DMS153 treated with DMSO at 0.1 percent for 48 hours (cell line): ENCODE results near the gene EHD4.

Experiments
- DNase-seq: peaks from one replicate; lab custom pipeline; 2025; ENCODE audit not compliant: unreplicated experiment; lab: John Stamatoyannopoulos, UW

EHD4 gene

DNA sequence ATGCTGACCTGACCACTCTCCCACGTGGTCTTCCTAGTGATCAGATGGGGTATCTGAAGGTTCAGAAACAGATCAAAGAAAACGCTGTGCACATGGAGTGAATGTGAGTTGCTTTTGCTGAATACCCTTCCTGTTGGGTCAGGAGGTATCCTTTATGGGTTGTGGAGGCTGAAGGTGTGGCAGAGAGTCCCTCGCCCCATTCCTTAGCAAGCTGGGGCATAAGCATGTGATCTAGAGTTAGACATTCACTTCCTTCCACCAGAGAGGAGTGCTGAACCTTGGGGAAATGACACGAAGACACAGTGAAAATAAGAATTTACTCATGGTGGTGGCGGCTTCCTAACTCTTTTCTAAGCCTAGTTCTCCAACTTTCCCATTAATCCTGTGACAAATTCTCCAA, 50.7 kb downstream of the EHD4 start:
- no peak for DNase-seq

DNA sequence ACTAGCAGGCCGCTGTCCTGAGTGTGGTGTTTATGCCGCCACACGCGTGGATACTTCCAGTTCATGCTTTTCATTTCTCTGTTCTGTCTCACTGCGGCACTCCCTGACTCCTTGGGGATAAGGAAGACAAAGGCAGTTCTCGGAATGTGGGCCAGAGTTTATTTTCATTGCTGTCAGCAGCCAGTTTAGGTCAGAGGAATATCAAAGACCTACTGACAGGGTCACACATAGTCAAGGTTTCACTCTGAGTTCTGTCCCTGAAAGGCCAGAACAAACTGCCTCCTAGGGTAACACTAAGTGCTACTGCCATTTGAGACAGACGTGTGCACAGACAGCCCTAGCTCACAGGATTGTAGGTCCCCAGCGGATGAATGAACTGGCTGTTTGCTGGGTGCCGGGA, 51.2 kb downstream of the EHD4 start:
- DNase-seq: no peak

DNA sequence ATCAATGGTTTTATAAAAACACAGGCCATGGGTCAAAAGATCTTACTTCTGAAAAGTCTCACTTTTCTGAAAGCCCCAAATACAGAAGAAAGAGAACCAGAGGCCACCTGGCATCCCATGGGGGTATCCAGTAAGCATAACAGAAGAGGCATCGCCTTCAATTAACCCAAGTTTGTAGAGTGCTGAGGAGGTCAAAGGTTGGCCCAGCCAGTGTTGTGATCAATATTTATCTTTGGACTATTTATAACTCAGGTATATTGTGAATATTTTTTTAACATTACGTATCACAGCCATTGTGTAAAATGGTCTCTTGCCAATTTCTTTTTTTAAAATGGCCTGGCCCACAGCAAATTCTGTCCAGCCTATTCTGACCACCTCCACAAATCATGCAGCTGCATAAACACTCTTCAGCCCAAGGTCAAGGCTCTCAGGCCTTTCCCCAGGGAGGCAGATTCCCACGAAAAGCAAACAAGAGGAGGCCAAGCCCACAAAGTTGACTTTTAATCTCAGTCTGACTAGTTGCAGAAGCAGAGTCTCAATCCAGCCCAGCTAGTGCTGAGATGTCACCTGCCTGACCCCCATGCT, 52.3 kb downstream of the EHD4 start:
- DNase-seq: no peak

DNA sequence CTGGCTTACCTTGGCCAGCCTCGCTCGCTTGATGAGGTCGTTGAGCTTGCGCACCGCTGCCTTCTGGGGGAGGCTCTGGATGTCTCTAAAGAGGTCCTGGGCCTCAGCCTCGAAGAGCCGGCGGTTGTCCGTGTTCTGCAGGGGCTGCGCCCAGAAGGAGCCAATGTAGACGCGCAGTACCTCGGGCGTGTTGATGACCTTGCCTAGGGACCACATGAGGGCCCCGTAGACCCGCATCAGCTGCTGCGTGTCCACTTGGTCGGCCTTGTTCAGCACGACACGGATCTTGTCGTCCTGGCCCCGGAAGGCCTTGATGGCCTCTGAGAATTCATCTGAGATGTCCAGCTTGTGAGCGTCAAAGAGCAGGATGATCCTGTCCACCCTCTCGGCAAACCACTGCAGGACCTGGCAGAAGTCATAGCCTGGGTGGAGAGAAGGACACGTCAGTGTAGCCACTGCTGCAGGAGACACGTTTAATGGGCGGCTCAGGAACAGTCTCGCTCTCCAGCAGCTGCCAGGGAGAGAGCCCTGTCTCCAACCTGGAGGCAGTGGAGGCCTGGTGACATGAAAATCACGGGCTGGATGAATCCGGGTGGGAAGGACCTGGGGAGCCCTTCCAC, 53.0 kb downstream of the EHD4 start:
- DNase-seq: no peak

DNA sequence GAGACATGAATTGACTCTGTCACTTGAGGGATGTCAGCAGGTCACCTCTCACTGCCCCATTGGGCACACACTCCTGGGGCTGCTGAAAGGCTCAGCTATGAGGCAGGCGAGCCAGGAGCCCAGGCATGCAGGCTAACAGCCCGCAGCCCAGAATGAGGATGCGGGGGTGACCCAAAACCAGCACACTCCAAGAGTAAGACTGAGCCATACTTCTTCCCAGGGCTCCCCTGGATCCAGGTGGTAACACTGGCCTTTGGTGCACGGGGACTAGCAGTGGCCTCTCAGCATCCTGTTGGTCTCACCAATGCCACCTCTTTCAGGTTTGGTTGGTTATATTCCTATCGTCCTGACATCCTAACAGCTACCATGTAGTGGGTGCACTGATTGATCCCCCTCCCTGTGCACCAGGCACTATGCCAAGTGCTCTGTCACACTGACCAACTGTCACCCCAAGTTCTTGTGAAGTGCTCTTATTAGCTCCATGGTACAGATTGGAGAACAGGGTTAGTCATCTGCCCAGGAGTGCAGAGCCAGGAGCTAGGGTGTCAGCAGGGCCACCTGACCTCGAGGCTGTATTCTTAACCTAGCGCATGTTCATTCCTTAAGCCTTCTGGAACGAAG, 53.7 kb downstream of the EHD4 start:
- DNase-seq: no peak

DNA sequence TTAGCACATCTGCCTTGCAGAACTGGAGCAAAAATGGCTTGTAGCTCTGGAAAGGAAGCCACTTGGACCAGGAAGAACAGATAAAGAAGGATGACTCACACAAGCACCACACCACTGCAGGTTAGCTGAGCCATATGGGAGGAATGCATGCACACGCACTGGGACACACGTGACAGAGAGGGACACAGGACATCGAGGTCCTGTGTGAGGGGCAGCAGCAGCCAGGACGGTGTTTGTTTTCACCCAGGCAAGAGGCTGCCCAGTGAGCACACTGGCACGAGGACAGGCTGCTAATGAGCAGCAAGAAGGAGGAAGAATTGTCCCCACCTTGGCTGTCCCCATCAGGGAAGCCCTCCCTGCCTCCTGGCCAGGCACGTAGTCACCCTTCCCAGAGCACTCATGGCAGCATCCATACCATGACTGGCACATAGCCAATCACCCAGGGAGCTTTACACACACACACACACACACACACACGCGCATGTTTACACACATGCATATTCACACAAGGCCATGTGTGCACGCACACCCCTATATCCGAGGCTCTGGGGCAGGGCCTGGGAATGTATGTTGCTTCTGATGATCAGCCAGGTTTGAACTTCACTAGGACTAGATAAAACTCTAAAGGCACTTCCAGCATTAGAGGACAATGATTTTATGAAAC, 54.5 kb downstream of the EHD4 start:
- no peak for DNase-seq

DNA sequence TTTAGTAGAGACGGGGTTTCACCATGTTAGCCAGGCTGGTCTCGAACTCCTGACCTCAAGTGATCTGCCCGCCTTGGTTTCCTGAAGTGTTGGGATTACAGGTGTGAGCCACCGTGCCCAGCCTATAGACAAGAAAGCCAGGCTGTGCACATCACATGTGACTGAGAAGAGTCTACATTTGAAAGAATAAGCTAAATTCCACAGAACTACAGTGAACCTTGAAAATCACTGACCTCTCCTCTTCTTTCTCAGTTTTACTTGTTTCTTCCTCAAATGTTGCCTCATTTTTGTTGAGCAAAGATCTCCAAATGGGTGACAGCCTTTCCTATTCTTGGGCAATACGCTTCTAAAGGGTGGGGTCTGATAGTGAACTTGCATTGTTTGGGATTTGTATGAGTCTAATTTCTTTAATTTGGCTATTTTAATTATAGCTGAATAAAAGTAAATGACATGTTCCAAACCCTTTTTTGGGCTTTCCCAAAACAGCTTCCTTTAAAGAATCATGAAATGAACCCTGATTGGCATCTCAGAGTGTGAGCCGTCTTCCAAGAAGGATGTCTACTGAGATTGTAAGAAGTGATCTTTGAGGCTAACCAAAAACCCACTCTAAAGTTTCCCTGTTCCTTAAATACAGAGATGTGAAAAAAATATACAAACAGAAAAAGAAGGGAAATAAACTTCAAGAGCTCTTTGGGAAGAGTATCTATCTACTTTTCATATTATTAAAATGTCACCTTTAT, 56.9 kb downstream of the EHD4 start:
- DNase-seq: no peak

DNA sequence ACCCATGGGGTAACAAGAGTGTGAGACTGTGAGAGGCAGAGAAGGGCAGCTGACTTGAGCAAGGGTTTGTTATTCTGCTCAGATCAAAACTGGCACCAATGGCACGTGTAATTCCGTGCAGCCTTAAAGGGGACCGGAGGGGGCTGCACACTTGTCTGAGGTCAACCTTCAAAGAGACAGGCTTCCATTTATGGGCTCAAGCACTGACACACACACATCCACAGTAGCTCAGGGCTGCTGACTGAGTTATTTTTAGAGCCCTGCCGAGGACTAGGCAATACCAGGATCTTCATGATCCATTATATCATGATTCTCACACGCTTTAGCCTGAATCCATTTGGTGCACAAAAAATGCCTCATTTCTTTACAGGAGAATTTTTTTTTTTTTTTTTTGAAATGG, 57.9 kb downstream of the EHD4 start:
- no peak for DNase-seq

DNA sequence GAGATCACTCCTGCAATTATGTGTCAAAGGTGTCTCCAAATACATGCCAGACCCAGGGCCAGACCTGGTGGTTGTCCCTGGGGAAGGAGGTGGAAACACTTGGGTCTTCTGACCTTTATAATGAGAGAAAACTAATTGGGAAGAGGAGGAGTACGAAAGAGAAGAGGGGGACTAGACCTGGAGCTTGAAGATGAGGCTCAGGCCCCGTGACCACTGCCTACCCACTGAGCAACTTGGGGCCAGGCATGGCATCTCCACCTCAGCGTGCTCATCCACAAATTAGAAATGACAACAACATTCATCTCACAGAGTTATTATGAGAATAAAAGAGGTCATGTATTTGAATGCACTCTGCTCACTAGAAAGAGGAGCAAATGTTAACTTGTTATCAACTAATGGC, 59.1 kb downstream of the EHD4 start:
- DNase-seq: no peak

DNA sequence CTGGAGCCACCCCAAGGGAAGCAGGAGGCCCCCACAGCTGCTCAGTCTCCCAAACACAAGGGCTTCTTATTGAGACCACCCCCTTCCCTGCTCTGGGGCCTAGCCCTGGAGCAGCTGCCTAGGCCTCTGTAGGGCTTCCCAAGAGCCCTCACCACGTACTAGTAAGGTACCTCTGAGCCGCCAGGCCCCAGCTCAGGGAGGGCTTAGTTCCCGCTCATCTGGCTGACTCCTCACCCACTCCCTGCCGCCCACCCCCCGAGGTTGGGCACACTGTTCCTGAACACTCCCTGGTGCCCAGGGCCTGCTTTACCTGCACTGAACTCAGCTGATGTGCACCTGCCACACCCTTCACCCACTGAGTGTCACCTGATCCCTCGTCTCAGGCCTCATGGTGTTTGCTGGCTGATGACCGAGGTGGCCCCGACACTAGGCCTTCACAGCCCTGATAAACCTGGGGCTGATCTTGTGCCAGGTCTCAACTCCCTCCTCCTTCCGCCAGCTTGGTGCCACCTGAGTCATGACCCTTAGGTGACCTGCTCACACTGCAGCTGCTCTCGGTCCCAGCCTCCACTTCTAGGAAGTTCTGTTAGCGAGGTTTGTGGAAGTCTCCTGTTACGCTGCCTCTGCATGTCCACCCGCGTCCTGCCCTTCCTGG, 60.5 kb downstream of the EHD4 start:
- no peak for DNase-seq

DNA sequence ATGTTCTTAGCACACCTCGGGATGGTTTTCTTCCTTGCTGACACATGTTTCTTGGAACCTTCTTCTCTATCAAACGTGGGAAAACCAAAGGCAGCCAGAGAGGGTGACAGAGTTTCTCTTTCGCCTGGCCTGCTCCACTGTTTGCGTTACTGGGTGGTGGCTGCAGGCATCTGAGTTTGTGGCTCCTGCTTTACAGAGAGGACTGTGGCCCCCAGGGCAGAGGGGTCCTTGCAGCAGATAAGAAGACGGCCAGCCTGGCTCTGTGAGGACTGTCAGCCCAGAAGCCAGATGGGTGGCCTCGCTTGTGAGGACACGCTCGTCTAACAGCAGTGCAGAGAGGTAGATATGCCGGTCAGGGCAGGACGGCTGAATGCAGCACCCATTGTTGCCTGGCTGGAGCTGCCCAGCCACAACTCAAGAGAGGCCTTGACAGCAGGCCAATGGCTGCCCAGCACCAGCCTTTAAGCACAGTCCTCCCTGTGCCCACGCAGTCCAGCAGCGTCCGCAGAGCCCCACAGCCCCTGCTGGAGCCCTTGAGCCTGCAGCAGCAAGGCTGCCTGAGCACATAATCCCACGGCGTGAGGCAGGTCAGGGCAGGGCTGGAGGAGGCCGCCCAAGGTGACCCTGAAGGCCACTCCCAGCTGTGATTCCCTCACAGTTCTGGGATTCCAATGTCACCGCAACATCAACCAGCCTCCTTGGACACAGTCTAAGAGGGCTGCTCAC, 63.5 kb downstream of the EHD4 start:
- DNase-seq: no peak

DNA sequence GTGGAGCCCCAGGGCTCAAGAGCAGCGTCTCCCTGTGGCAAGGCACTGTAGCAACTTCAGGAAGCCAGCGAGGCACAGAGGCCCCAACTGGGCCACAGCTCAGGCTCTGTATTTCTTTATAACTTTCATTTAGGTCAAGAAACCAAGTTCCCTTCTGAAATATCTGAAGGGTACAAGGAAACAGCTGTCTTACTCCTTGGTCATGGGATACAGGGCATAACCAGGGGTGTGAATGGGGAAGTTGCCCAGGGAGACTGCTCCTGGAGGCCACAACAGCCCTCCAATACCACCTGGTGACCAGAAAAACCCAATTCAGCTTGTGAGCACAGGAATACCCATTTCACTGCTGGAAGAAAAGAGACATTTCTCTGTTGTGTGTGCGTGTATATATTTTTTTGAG, 65.2 kb downstream of the EHD4 start:
- no peak for DNase-seq

DNA sequence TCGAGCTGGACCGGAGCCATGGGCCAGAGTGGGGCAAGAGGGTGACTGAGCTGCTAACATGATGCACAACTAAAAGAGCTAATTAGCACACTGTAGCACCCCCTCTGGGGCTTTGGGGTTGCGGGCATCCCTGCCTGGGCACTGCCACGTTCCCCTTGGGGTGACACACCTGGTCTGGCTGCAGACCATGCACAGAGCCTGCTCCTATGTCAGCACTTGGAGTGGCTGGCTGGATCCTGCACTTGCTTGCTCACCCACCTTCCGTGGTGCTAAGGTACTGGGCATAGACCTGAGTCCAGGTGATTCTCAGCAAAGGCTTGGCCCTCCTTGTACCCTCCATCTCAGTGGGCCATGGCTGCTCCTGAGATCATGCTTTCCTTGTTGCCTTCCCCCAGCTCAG, 65.7 kb downstream of the EHD4 start:
- no peak for DNase-seq

DNA sequence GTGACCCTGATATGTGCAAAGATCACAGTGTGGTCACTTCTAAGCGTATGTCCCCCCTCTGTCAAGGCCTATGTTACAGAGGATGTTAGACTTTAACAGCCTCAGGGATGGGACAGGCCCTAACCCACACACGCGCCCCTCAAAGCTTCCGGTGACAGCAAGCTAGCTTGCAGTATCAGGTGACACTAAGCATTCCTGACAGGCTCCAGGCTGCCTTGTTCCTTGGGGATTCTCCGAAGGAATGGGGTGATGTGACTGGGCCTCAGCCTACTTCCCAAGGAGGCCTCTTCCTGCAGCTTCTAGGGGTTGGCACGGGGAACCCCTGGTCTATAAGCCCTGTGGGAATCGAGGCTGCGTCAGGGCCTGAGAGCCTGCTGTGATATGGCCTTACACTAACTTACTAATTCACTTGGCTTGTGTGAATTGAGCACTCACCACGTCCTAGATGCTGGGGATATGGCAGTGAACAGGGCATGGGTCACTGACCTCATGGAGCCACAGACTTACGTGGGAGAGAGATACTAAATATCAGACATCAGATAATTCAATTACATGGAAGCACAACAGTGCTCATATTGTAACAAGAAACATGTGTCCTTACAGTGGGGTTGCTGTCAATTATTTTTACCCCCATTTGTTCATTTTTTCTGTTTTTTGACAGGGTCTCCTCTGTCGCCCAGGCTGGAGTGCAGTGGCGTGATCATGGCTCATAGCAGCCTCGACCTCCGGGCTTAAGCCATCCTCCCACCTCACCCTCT, 67.1 kb downstream of the EHD4 start:
- no peak for DNase-seq

DNA sequence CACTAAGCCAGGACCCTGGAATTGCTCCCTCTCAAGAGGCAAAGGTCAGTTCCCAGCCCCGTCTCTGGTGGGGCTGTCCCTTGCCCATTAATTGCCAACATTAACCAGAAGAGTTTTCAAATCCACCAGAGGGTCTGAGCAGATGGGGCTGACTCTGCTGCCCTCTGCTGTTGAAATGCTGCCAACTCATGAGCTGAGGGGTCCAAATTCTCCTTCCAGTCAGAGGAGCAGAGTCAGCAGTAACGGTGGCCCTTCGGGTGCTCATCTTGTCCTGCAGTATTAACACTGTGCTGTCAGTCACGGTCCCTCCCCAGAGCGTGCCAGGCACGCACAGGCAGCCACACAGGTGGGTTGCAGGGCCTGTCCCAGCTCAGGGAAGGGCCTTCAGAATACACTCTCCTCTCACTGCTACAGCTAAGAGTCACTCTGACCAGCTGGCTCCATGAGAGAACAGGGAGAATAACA, 67.8 kb downstream of the EHD4 start:
- DNase-seq: peak; percentile 2

DNA sequence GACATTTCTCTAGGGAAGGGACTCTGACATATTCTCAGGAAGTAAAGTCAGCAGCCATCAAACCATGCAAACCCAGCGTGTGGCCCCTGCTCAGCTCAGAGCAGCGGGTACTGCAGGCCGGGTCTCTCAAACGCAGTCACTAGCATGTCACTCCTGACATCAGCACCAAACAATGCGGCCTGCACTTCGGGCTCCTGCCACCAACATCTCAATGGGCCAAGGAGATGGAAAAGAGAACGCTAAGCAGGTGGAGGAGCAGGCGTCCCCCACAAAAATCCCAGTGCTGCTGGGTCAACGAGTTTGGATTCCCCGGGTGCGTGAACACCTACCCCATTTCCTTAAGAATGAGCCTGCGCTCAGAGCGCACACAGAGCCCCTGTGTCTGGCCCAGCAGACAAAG, 68.6 kb downstream of the EHD4 start:
- DNase-seq: no peak

DNA sequence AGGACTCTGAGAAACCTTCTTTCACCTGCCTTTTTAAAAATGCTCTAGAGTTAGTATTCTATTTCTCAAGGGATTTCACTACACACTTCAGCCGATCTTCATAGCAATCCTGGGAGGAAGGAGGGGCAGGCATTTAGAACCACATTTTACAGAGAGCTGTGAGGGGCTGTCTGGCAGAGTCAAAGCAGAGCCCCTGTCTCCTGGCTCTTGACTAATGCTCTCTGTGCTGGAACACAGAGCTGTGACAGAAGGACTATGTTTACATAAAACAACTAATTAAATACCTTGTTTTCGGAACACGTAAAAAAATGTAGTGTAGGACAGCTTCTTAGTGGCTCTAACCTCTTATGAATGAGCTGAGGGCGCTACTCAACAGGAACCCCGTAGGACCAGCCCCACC, 70.9 kb downstream of the EHD4 start:
- no peak for DNase-seq

DNA sequence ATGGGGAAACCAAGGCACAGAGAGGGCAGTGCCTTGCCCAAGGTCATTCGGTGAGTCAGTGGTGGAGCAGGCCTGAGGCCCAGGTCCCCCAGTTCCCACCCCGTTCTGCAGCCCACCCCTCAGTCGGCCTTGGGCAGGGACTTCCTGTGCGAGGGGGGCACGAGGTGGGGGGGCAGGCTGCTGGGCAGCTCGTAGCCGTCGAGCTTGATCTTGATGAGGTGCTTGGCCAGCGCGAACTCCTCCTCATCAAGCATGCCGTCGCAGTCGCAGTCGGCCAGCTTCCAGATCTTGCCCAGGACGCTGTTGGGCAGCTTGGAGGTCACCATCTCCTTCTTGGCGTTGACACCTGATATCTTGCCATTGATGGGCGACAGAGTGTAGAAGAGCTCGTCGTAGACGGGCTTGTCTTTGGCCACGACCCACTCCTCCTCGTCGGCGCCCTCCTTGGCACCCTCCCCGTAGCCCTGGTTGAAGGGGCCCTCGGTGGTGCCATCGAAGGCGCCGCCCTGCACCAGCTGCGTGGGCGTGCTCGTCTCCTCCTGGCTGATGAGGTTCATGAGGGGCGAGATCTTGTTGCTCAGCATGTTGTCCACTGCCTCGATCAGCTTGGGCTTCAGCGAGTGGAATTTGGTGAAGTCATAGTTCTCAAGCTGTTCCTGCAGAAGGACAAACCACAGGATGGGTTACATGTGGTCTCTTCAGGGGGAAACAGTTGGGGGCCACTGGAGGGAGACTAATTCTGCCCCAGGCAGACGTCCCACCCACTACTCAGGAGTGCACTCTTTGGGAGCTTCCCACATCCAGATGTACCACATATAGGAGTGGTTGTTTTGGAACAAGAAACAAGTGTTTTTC, 71.6 kb downstream of the EHD4 start:
- no peak for DNase-seq
